Activated CD8-positive, alpha-beta T cell treated with anti-CD3 and anti-CD28 coated beads, Interleukin-2, amount 10 ng/mL, durations not matched to agents 7 days and 5 days (primary cell): ENCODE results near the gene DNAI2. TPM values are rescaled to one million over a fixed set of nuclear protein-coding genes. Genes with fewer than 3 reads are reported as not detected.
A peak's percentile ranks its signal among the peaks of the same experiment; 100 is the strongest.

Experiments used
- ATAC-seq: fragments of 150-1000 bp; cut with Tn5 transposase; one replicate; pipeline ENCODE4 v1.10.0; 2021; ENCODE audit warnings: moderate library complexity
- CTCF ChIA-PET: fragments of 350-600 bp; sonication (Branson Sonifier 250); formaldehyde crosslinking; loops from one replicate; lab custom pipeline; 2021; ENCODE audit warnings: antibody characterized with exemption; lab: Charles Lee
- POLR2A ChIA-PET: fragments of 350-600 bp; sonication (Branson Sonifier 250); formaldehyde crosslinking; loops from one replicate; lab custom pipeline; 2021; ENCODE audit warnings: antibody characterized with exemption; lab: Charles Lee
- DNase-seq: peaks from one replicate; pipeline ENCODE4 v3.0.0-alpha.2; 2020
- H3K27ac Mint-ChIP-seq: one replicate; pipeline ENCODE4 v1.8.0; 2021; ENCODE audit warnings: mild to moderate bottlenecking, mixed read lengths
- H3K27me3 Mint-ChIP-seq: one replicate; pipeline ENCODE4 v1.8.0; 2021; ENCODE audit warnings: low read depth, mixed read lengths
- H3K36me3 Mint-ChIP-seq: one replicate; pipeline ENCODE4 v1.8.0; 2021; ENCODE audit warnings: low read depth, mixed read lengths
- H3K4me1 Mint-ChIP-seq: one replicate; pipeline ENCODE4 v1.8.0; 2021; ENCODE audit warnings: low read depth, mixed read lengths
- H3K4me3 Mint-ChIP-seq: one replicate; pipeline ENCODE4 v1.8.0; 2021; ENCODE audit warnings: mild to moderate bottlenecking, mixed read lengths
- H3K9me3 Mint-ChIP-seq: one replicate; pipeline ENCODE4 v1.8.0; 2022; ENCODE audit warnings: mixed read lengths; ENCODE audit not compliant: insufficient read depth
- total RNA-seq, 2 experiments: library from RNA; stranded (reverse); gene quantifications; one replicate each; pipeline ENCODE4 v1.2.3, GENCODE V29; 2021

The DNAI2 gene
- total RNA-seq, 2 experiments from 2014 or later = 0.52 to 0.84 TPM

DNA sequence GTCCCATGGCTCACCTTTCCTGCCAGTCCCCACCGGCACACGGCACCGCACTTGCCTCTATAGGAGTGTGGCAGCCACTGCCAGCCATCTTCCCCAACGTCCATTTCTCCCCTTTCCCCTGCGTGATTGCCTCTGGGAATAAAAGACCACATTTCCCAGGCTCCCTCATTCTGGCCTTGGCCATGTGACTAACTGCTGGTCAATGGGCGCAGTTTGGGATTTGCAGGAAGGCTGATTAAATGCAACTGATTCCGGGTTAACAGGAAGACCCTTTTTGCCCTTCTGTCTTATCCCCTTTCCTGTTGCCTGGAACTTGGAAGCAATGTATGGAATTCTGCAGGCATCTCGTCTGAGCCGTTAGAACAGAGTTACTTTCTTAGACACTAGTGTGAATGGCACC lies 84.7 kb downstream of the DNAI2 start:
- no peak overlapping the region for H3K4me3 Mint-ChIP-seq
- ChIA-PET POLR2A (no interaction called here), CTCF (interaction anchor here (1.3 to 3.1 kb wide), 3 partner anchors 9 to 10 kb away, joined by 5 to 17 read pairs (median 9); partner anchors contain the start of gene GPR142)
- peaks cover 36% of the 10 kb centered on the region for H3K27me3 Mint-ChIP-seq
- peaks cover 2% of the 10 kb centered on the region for H3K4me1 Mint-ChIP-seq
- DNase-seq (no peak), ATAC-seq (no peak)
- no peaks in the 10 kb centered on the region for H3K36me3 Mint-ChIP-seq
- no peaks in the 10 kb centered on the region for H3K9me3 Mint-ChIP-seq
- H3K27ac Mint-ChIP-seq = no peak overlapping the region

DNA sequence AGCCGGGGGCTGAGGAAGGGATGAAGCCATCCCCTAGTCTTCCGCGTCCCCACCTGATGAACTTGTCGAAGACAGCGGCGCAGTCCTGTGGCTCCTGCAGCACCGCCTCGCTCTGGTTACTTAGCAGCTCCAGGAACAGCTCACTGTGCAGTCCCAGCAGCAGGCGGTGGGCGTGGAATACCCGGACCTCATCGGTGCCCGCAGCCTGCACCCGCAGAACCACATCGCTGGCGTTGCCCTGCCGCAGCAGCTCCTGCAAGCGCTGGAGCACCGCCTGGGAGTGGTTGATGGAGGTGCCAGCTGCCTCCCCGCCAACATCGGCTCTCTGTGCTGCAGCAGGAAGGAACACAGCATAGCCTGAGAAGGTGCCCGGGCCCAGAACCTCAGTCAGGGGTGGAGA lies 85.9 kb downstream of the DNAI2 start:
- POLR2A ChIA-PET = no interaction called here
- H3K4me1 Mint-ChIP-seq = peaks cover 2% of the 10 kb centered on the region

GRCh38 chr17:74360899-74361229 lies 86.8 kb downstream of the DNAI2 start:
- Mint-ChIP-seq H3K36me3 (no peaks in the 10 kb centered on the region), H3K4me1 (peaks cover 2% of the 10 kb centered on the region), H3K27me3 (peaks cover 22% of the 10 kb centered on the region)

More for the DNA sequence above, 85.9 kb downstream of the DNAI2 start:
- H3K36me3 Mint-ChIP-seq = no peaks in the 10 kb centered on the region
- H3K27me3 Mint-ChIP-seq = peaks cover 25% of the 10 kb centered on the region
- CTCF ChIA-PET = interaction anchor here (0.8 to 1.5 kb wide), 4 partner anchors 8 to 160 kb away, joined by 4 to 9 read pairs (median 4); partner anchors contain the start of genes GPR142 and TTYH2
- H3K27ac Mint-ChIP-seq = no peak overlapping the region
- H3K4me3 Mint-ChIP-seq = no peak overlapping the region
- H3K9me3 Mint-ChIP-seq = no peaks in the 10 kb centered on the region
- ATAC-seq (no peak), DNase-seq (no peak)

GRCh38 chr17:74361230-74362068 lies 87.4 kb downstream of the DNAI2 start, which contains the start of gene BTBD17:
BTBD17 (minus strand) TSS chr17:74361868; CDS start chr17:74361819, 49 bp downstream.
- CTCF ChIA-PET = interaction anchor here (0.9 to 1.4 kb wide), 5 partner anchors 9 to 171 kb away, joined by 3 to 6 read pairs (median 3); no protein-coding TSS in a partner anchor
- Mint-ChIP-seq H3K9me3 (no peaks in the 10 kb centered on the region), H3K4me3 (no peak within 1 kb of the TSS), H3K27me3 (peaks cover 17% of the 10 kb centered on the region), H3K4me1 (peaks cover 2% of the 10 kb centered on the region), H3K36me3 (no peaks in the 10 kb centered on the region), H3K27ac (no peak within 1 kb of the TSS)
- POLR2A ChIA-PET = no interaction called here
- DNase-seq (peak; percentile 51), ATAC-seq (peak; percentile 69)

More at GRCh38 chr17:74360899-74361229, 86.8 kb downstream of the DNAI2 start:
- ChIA-PET CTCF (interaction anchor here (0.9 to 1.5 kb wide), 5 partner anchors 8 to 172 kb away, joined by 3 to 6 read pairs (median 4); partner anchors contain the start of gene TTYH2), POLR2A (no interaction called here)
- Mint-ChIP-seq H3K4me3 (no peak overlapping the region), H3K9me3 (no peaks in the 10 kb centered on the region), H3K27ac (no peak overlapping the region)
- ATAC-seq (no peak), DNase-seq (no peak)

GRCh38 chr17:74362069-74362405 lies 88.0 kb downstream of the DNAI2 start:
- no peaks in the 10 kb centered on the region for H3K36me3 Mint-ChIP-seq
- ATAC-seq (no peak), DNase-seq (no peak)
- H3K4me1 Mint-ChIP-seq = peaks cover 2% of the 10 kb centered on the region
- H3K27ac Mint-ChIP-seq = no peak overlapping the region
- peaks cover 14% of the 10 kb centered on the region for H3K27me3 Mint-ChIP-seq
- H3K4me3 Mint-ChIP-seq = no peak overlapping the region
- ChIA-PET CTCF (interaction anchor here (1.0 to 2.4 kb wide), 4 partner anchors 9 to 131 kb away, joined by 3 to 6 read pairs (median 4); no protein-coding TSS in a partner anchor), POLR2A (interaction anchor here (0.7 kb wide), 1 partner anchor 133 kb away, joined by 3 read pairs; no protein-coding TSS in a partner anchor)
- no peaks in the 10 kb centered on the region for H3K9me3 Mint-ChIP-seq

DNA sequence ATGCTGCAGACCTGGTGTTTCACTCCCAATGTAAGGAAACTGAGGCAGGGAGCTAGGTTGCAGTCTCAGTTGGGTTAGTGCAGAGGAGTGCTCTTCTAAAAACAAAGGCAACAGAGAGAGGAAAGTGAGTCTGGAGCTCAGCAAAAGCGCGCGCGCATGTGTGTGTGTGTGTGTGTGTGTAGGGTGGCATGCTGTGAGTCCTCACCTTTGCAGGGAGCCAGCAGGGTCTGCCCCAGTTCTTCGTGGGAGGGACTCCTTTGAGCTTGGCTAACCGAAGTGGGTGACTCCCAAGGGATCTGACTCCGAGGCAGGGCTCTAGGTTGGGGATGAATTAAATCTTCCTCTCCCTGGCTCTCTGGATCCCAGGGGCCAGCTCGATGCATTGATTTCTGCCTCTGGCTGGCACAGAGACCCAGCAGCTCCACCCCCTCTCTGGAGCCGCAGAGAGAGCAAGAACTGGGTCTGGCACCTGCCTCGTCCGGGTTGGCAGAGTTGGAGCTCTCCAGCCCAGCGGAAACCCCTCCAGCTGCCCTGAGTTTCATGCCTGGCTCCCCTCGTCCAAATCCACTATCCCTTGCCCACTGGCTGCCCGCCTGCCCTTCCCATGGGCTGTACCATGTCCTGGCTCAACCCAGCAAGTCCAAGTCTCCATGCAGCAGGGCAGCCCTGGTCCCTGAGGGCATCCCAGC lies 88.9 kb downstream of the DNAI2 start:
- ATAC-seq (no peak), DNase-seq (no peak)
- Mint-ChIP-seq H3K4me1 (no peaks in the 10 kb centered on the region), H3K36me3 (no peaks in the 10 kb centered on the region), H3K9me3 (no peaks in the 10 kb centered on the region), H3K27me3 (peaks cover 9% of the 10 kb centered on the region), H3K27ac (no peak overlapping the region), H3K4me3 (no peak overlapping the region)
- CTCF ChIA-PET = interaction anchor here (1.2 to 2.4 kb wide), 5 partner anchors 8 to 130 kb away, joined by 3 to 5 read pairs (median 4); no protein-coding TSS in a partner anchor
- POLR2A ChIA-PET = interaction anchor here (0.7 kb wide), 1 partner anchor 134 kb away, joined by 3 read pairs; no protein-coding TSS in a partner anchor

Other genes starting within 250 kb of the DNAI2 start
- gene RPL38, start 70.6 kb upstream of the DNAI2 start, total RNA-seq = 1,000 to 10,000 TPM in 1 of 2 experiments, 100 to 1,000 TPM in 1; 959 to 1,020 TPM
- gene TTYH2, start 60.7 kb upstream of the DNAI2 start, total RNA-seq = 1 to 10 TPM; 4.7 to 6.3 TPM
- under 1 TPM; 0.37 TPM for gene KIF19, start 52.0 kb downstream of the DNAI2 start, total RNA-seq
- gene BTBD17, start 87.6 kb downstream of the DNAI2 start, total RNA-seq = not detected
- gene GPR142, start 93.3 kb downstream of the DNAI2 start, total RNA-seq = not detected
- gene GPRC5C, start 157.9 kb downstream of the DNAI2 start, total RNA-seq = under 1 TPM in 1 of 2 experiments, not detected in 1; 0.32 TPM
- gene CD300A, start 192.4 kb downstream of the DNAI2 start, total RNA-seq = 1 to 10 TPM; 2.1 to 2.8 TPM